HEK293 (cell line): Measurements from ENCODE around the gene CEP104.
A peak's percentile ranks its signal among the peaks of the same experiment; 100 is the strongest.

Source experiments
- BCL11A ChIP-seq: fragments of 450-650 bp; formaldehyde crosslinking; IDR thresholded peaks from 2 replicates; pipeline ENCODE4 v1.5.1; 2016; ENCODE audit warnings: low read depth, missing biosample characterization, missing genetic modification characterization
- GLI4 ChIP-seq: fragments of 450-650 bp; formaldehyde crosslinking; IDR thresholded peaks from 2 replicates; pipeline ENCODE4 v1.5.1; 2016; ENCODE audit warnings: missing biosample characterization, missing genetic modification characterization
- GLIS2 ChIP-seq: fragments of 450-650 bp; formaldehyde crosslinking; IDR thresholded peaks from 2 replicates; pipeline ENCODE4 v1.5.1; 2016; ENCODE audit warnings: missing biosample characterization, missing genetic modification characterization
- HOXC10 ChIP-seq: sonication (generic); formaldehyde crosslinking; IDR thresholded peaks from 2 replicates; pipeline ENCODE4 v1.8.1; 2023; ENCODE audit warnings: mild to moderate bottlenecking, missing genetic modification reagents
- KLF9 ChIP-seq: fragments of 450-650 bp; formaldehyde crosslinking; IDR thresholded peaks from 2 replicates; pipeline ENCODE4 v1.5.1; 2016; ENCODE audit warnings: missing biosample characterization, missing genetic modification characterization, low read depth
- RBAK ChIP-seq: fragments of 450-650 bp; formaldehyde crosslinking; IDR thresholded peaks from 2 replicates; pipeline ENCODE4 v1.5.1; 2016; ENCODE audit warnings: missing biosample characterization, missing genetic modification characterization
- ZIC2 ChIP-seq: fragments of 450-650 bp; formaldehyde crosslinking; IDR thresholded peaks from 2 replicates; pipeline ENCODE4 v1.5.1; 2016; ENCODE audit warnings: missing biosample characterization, missing genetic modification characterization
- ZNF10 ChIP-seq: fragments of 450-650 bp; formaldehyde crosslinking; IDR thresholded peaks from 2 replicates; pipeline ENCODE4 v1.5.1; 2017; ENCODE audit warnings: missing biosample characterization, missing genetic modification characterization
- ZNF121 ChIP-seq: fragments of 450-650 bp; formaldehyde crosslinking; IDR thresholded peaks from 2 replicates; pipeline ENCODE4 v1.5.1; 2016; ENCODE audit warnings: missing biosample characterization, missing genetic modification characterization
- ZNF169 ChIP-seq: fragments of 450-650 bp; formaldehyde crosslinking; IDR thresholded peaks from 2 replicates; pipeline ENCODE4 v1.5.1; 2016; ENCODE audit warnings: missing biosample characterization, missing genetic modification characterization
- ZNF184 ChIP-seq: fragments of 450-650 bp; IDR thresholded peaks from 2 replicates; pipeline ENCODE4 v1.5.1; 2018; ENCODE audit warnings: missing biosample characterization, mild to moderate bottlenecking, missing genetic modification characterization
- ZNF302 ChIP-seq: fragments of 450-650 bp; formaldehyde crosslinking; IDR thresholded peaks from 2 replicates; pipeline ENCODE4 v1.5.1; 2016; ENCODE audit warnings: missing biosample characterization, missing genetic modification characterization, low read depth
- ZNF324 ChIP-seq: fragments of 450-650 bp; formaldehyde crosslinking; IDR thresholded peaks from 2 replicates; pipeline ENCODE4 v1.5.1; 2016; ENCODE audit warnings: missing biosample characterization, missing genetic modification characterization
- ZNF366 ChIP-seq: fragments of 450-650 bp; formaldehyde crosslinking; conservative IDR thresholded peaks from 2 replicates; pipeline ENCODE4 v1.5.1; 2016; ENCODE audit warnings: missing biosample characterization, missing genetic modification characterization
- ZNF391 ChIP-seq: fragments of 450-650 bp; formaldehyde crosslinking; IDR thresholded peaks from 2 replicates; pipeline ENCODE4 v1.5.1; 2016; ENCODE audit warnings: low read depth, missing biosample characterization, missing genetic modification characterization, borderline replicate concordance
- ZNF501 ChIP-seq: fragments of 450-650 bp; formaldehyde crosslinking; IDR thresholded peaks from 2 replicates; pipeline ENCODE4 v1.5.1; 2016; ENCODE audit warnings: missing biosample characterization, missing genetic modification characterization
- ZNF571 ChIP-seq: fragments of 450-650 bp; formaldehyde crosslinking; IDR thresholded peaks from 2 replicates; pipeline ENCODE4 v1.5.0; 2017; ENCODE audit warnings: missing biosample characterization, missing genetic modification characterization
- ZNF600 ChIP-seq: fragments of 450-650 bp; formaldehyde crosslinking; IDR thresholded peaks from 2 replicates; pipeline ENCODE4 v1.5.1; 2016; ENCODE audit warnings: missing biosample characterization, missing genetic modification characterization
- ZNF768 ChIP-seq: fragments of 450-650 bp; formaldehyde crosslinking; IDR thresholded peaks from 2 replicates; pipeline ENCODE4 v1.5.1; 2018; ENCODE audit warnings: missing biosample characterization, mild to moderate bottlenecking, missing genetic modification characterization
- ZNF777 ChIP-seq: fragments of 450-650 bp; formaldehyde crosslinking; IDR thresholded peaks from 2 replicates; pipeline ENCODE4 v1.5.1; 2017; ENCODE audit warnings: missing biosample characterization, missing genetic modification characterization, borderline replicate concordance
- ZNF837 ChIP-seq: fragments of 450-650 bp; formaldehyde crosslinking; IDR thresholded peaks from 2 replicates; pipeline ENCODE4 v1.5.1; 2016; ENCODE audit warnings: missing biosample characterization, missing genetic modification characterization
- ZSCAN30 ChIP-seq: fragments of 450-650 bp; IDR thresholded peaks from 2 replicates; pipeline ENCODE4 v1.5.1; 2018; ENCODE audit warnings: missing biosample characterization, mild to moderate bottlenecking, missing genetic modification characterization, moderate library complexity
- TF ChIP-seq, protein P1 (sequence below): fragments of 450-650 bp; formaldehyde crosslinking; IDR thresholded peaks from 2 replicates; pipeline ENCODE4 v1.5.1; 2016; ENCODE audit warnings: missing biosample characterization, missing genetic modification characterization
- TF ChIP-seq, protein P2 (sequence below): fragments of 450-650 bp; formaldehyde crosslinking; IDR thresholded peaks from 2 replicates; pipeline ENCODE4 v1.5.1; 2016; ENCODE audit warnings: missing biosample characterization, missing genetic modification characterization, borderline replicate concordance
- TF ChIP-seq, protein P3 (sequence below): fragments of 450-650 bp; formaldehyde crosslinking; IDR thresholded peaks from 2 replicates; pipeline ENCODE4 v1.5.1; 2016; ENCODE audit warnings: missing biosample characterization, missing genetic modification characterization
- TF ChIP-seq, protein P4 (sequence below): fragments of 450-650 bp; formaldehyde crosslinking; IDR thresholded peaks from 2 replicates; pipeline ENCODE4 v1.5.1; 2017; ENCODE audit warnings: missing biosample characterization, missing genetic modification characterization
- TF ChIP-seq, protein P5 (sequence below): fragments of 450-650 bp; formaldehyde crosslinking; IDR thresholded peaks from 2 replicates; pipeline ENCODE4 v1.5.1; 2016; ENCODE audit warnings: missing biosample characterization, missing genetic modification characterization
- TF ChIP-seq, protein P6 (sequence below): fragments of 450-650 bp; formaldehyde crosslinking; IDR thresholded peaks from 2 replicates; pipeline ENCODE4 v1.5.1; 2017; ENCODE audit warnings: missing biosample characterization, missing genetic modification characterization
- TF ChIP-seq, protein P7 (sequence below): fragments of 450-650 bp; formaldehyde crosslinking; IDR thresholded peaks from 2 replicates; pipeline ENCODE4 v1.5.1; 2016; ENCODE audit warnings: missing biosample characterization, missing genetic modification characterization, low read depth

CEP104 gene

DNA sequence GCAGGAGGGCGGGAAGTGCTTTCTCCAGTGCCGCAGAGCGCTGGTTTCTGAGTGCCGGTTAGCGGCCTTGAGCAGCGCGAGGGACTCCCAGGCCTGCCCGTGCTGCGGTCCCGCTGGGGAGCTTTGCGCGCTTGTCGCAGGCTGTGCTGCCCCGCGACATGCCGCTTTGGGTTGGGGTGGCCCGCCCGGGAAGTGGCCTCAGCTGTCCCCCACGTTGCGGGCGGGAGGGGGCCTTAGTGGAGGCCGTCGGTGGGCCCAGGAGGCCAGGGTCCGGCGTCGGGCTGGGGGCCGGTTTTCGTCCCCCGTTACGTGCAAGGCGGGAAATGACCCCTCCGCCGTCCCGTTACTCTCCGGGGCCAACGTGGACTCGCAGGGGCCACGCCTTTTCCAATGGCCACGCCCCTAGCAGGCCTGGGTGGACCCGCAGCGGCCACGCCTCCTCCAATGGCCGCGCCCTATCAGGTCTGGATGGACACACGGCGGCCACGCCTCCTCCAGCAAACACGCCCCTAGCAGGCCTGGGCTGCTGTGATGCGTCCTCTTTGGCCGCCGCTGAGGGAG, 44.0 kb upstream of the CEP104 start (continued):
- TF ChIP-seq, protein P1, sequence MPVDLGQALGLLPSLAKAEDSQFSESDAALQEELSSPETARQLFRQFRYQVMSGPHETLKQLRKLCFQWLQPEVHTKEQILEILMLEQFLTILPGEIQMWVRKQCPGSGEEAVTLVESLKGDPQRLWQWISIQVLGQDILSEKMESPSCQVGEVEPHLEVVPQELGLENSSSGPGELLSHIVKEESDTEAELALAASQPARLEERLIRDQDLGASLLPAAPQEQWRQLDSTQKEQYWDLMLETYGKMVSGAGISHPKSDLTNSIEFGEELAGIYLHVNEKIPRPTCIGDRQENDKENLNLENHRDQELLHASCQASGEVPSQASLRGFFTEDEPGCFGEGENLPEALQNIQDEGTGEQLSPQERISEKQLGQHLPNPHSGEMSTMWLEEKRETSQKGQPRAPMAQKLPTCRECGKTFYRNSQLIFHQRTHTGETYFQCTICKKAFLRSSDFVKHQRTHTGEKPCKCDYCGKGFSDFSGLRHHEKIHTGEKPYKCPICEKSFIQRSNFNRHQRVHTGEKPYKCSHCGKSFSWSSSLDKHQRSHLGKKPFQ (tag by site-specific recombination) = peak; percentile 46; the same call in 1 of the 2 replicates
- peak; percentile 80 for TF ChIP-seq ZNF600 (tag by site-specific recombination)
- TF ChIP-seq ZNF184 (tag by site-specific recombination) = 0 out of 2 replicates have a peak, but pooled peaks have one; percentile 37
- TF ChIP-seq ZNF777 (tag by site-specific recombination) = peak; percentile 88; the same call in 1 of the 2 replicates
- TF ChIP-seq GLIS2 (tag by site-specific recombination) = peak; percentile 98
- TF ChIP-seq, protein P2, sequence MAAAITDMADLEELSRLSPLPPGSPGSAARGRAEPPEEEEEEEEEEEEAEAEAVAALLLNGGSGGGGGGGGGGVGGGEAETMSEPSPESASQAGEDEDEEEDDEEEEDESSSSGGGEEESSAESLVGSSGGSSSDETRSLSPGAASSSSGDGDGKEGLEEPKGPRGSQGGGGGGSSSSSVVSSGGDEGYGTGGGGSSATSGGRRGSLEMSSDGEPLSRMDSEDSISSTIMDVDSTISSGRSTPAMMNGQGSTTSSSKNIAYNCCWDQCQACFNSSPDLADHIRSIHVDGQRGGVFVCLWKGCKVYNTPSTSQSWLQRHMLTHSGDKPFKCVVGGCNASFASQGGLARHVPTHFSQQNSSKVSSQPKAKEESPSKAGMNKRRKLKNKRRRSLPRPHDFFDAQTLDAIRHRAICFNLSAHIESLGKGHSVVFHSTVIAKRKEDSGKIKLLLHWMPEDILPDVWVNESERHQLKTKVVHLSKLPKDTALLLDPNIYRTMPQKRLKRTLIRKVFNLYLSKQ (tag by site-specific recombination) = 0 out of 2 replicates have a peak, but pooled peaks have one; percentile 22
- TF ChIP-seq ZSCAN30 = peak; percentile 60; the same call in 1 of the 2 replicates
- TF ChIP-seq ZNF10 (tag by site-specific recombination) = no peak
- peak; percentile 32 for TF ChIP-seq ZIC2
- 0 out of 2 replicates have a peak, but pooled peaks have one; percentile 29 for TF ChIP-seq ZNF302 (tag by site-specific recombination)
- TF ChIP-seq, protein P3, sequence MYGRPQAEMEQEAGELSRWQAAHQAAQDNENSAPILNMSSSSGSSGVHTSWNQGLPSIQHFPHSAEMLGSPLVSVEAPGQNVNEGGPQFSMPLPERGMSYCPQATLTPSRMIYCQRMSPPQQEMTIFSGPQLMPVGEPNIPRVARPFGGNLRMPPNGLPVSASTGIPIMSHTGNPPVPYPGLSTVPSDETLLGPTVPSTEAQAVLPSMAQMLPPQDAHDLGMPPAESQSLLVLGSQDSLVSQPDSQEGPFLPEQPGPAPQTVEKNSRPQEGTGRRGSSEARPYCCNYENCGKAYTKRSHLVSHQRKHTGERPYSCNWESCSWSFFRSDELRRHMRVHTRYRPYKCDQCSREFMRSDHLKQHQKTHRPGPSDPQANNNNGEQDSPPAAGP (tag by site-specific recombination) = peak; percentile 38; the same call in 1 of the 2 replicates
- no peak for TF ChIP-seq GLI4 (tag by site-specific recombination)
- no peak for TF ChIP-seq HOXC10 (CRISPR knock-in tag)
- TF ChIP-seq ZNF391 (tag by site-specific recombination) = peak; percentile 26; the same call in 1 of the 2 replicates
- no peak for TF ChIP-seq ZNF768 (tag by site-specific recombination)
- TF ChIP-seq ZNF366 (tag by site-specific recombination) = no peak
- TF ChIP-seq RBAK (tag by site-specific recombination) = 0 out of 2 replicates have a peak, but pooled peaks have one; percentile 25
- TF ChIP-seq ZNF837 (tag by site-specific recombination) = 0 out of 2 replicates have a peak, but pooled peaks have one; percentile 54
- peak; percentile 53; the same call in 1 of the 2 replicates for TF ChIP-seq BCL11A (tag by site-specific recombination)
- TF ChIP-seq, protein P4, sequence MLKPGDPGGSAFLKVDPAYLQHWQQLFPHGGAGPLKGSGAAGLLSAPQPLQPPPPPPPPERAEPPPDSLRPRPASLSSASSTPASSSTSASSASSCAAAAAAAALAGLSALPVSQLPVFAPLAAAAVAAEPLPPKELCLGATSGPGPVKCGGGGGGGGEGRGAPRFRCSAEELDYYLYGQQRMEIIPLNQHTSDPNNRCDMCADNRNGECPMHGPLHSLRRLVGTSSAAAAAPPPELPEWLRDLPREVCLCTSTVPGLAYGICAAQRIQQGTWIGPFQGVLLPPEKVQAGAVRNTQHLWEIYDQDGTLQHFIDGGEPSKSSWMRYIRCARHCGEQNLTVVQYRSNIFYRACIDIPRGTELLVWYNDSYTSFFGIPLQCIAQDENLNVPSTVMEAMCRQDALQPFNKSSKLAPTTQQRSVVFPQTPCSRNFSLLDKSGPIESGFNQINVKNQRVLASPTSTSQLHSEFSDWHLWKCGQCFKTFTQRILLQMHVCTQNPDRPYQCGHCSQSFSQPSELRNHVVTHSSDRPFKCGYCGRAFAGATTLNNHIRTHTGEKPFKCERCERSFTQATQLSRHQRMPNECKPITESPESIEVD = no peak
- TF ChIP-seq ZNF571 = no peak
- TF ChIP-seq, protein P5, sequence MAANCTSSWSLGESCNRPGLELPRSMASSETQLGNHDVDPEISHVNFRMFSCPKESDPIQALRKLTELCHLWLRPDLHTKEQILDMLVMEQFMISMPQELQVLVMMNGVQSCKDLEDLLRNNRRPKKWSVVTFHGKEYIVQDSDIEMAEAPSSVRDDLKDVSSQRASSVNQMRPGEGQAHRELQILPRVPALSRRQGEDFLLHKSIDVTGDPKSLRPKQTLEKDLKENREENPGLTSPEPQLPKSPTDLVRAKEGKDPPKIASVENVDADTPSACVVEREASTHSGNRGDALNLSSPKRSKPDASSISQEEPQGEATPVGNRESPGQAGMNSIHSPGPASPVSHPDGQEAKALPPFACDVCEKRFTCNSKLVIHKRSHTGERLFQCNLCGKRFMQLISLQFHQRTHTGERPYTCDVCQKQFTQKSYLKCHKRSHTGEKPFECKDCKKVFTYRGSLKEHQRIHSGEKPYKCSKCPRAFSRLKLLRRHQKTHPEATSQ (tag by site-specific recombination) = peak; percentile 44; the same call in 1 of the 2 replicates
- TF ChIP-seq, protein P6, sequence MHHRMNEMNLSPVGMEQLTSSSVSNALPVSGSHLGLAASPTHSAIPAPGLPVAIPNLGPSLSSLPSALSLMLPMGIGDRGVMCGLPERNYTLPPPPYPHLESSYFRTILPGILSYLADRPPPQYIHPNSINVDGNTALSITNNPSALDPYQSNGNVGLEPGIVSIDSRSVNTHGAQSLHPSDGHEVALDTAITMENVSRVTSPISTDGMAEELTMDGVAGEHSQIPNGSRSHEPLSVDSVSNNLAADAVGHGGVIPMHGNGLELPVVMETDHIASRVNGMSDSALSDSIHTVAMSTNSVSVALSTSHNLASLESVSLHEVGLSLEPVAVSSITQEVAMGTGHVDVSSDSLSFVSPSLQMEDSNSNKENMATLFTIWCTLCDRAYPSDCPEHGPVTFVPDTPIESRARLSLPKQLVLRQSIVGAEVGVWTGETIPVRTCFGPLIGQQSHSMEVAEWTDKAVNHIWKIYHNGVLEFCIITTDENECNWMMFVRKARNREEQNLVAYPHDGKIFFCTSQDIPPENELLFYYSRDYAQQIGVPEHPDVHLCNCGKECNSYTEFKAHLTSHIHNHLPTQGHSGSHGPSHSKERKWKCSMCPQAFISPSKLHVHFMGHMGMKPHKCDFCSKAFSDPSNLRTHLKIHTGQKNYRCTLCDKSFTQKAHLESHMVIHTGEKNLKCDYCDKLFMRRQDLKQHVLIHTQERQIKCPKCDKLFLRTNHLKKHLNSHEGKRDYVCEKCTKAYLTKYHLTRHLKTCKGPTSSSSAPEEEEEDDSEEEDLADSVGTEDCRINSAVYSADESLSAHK (tag by site-specific recombination) = peak; percentile 58
- TF ChIP-seq ZNF501 = peak; percentile 24; the same call in 1 of the 2 replicates
- no peak for TF ChIP-seq ZNF169
- peak; percentile 57; the same call in 1 of the 2 replicates for TF ChIP-seq ZNF324 (tag by site-specific recombination)
- TF ChIP-seq, protein P7, sequence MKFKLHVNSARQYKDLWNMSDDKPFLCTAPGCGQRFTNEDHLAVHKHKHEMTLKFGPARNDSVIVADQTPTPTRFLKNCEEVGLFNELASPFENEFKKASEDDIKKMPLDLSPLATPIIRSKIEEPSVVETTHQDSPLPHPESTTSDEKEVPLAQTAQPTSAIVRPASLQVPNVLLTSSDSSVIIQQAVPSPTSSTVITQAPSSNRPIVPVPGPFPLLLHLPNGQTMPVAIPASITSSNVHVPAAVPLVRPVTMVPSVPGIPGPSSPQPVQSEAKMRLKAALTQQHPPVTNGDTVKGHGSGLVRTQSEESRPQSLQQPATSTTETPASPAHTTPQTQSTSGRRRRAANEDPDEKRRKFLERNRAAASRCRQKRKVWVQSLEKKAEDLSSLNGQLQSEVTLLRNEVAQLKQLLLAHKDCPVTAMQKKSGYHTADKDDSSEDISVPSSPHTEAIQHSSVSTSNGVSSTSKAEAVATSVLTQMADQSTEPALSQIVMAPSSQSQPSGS = no peak
- TF ChIP-seq ZNF121 (tag by site-specific recombination) = peak; percentile 51; the same call in 1 of the 2 replicates
- TF ChIP-seq KLF9 = peak; percentile 99
